ENCODE data around the gene CCDC88C.

DNA sequence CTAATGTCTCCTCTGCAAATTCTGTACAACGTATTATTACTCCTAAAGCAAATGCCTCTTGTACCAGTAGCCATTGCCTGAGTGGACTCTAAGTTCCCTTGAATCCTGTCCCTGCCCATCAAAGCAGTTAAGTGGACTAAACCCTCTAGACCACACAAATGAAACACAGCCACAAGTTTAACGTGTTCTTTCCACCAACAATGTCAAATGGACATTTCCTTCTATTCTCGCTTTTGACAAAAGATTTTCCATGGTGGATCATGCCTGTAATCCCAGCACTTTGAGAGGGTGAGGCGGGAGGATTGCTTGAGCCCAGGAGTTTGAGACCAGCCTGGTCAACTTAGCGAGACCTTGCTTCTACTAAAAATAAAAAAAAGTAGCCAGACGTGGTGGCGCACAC lies 15.9 kb downstream of the CCDC88C start:
- TF ChIP-seq POLR2A (IDR thresholded peaks at IDR 0.05; ENCODE audit: low read length) (no peak), GATA1 (IDR thresholded peaks at IDR 0.05; ENCODE audit: low read depth, low read length) (no peak)
